Lower lobe of right lung (tissue), 2 donors: ENCODE results near the gene UAP1L1. TPM values are rescaled to one million over a fixed set of nuclear protein-coding genes. Genes with fewer than 3 reads are reported as not detected.

Source experiments
- ATAC-seq, 2 donors: fragments of 200-7000 bp; cut with Tn5 transposase; one replicate each; pipeline ENCODE4 v1.9.1; 2020 to 2022; ENCODE audit warnings: mild to moderate bottlenecking in 2 of 2, moderate library complexity in 2 of 2
- DNase-seq: peaks from one replicate; pipeline ENCODE4 v3.0.0-alpha.2; 2020
- H3K27ac ChIP-seq: fragments of 200-600 bp; one replicate; pipeline ENCODE4 v1.8.0; 2022
- H3K27me3 ChIP-seq: fragments of 200-600 bp; one replicate; pipeline ENCODE4 v1.8.0; 2022; ENCODE audit warnings: low read depth
- H3K36me3 ChIP-seq: fragments of 200-600 bp; one replicate; pipeline ENCODE4 v1.8.0; 2022; ENCODE audit warnings: mild to moderate bottlenecking
- H3K4me1 ChIP-seq: fragments of 200-600 bp; one replicate; pipeline ENCODE4 v1.8.0; 2022
- H3K4me3 ChIP-seq: fragments of 200-600 bp; one replicate; pipeline ENCODE4 v1.8.0; 2022; ENCODE audit warnings: mild to moderate bottlenecking
- H3K9me3 ChIP-seq: fragments of 200-600 bp; one replicate; pipeline ENCODE4 v1.8.0; 2022
- intact Hi-C: fragments of 100-400 bp; cut with DNase I; formaldehyde crosslinking; loops from one replicate; pipeline ENCODE4 v1.11.0; 2022
- long read RNA-seq: library from polyadenylated mRNA; unstranded; transcript quantifications from one replicate; pipeline ENCODE4 v2.0.0, GENCODE V29; 2021
- total RNA-seq: library from RNA; stranded (reverse); fragmentation: NEBNext Ultra II Directional; extraction: Animal tissue kit (Norgen Biotek cat#: 25700); gene quantifications from one replicate; pipeline ENCODE4 v1.2.1, GENCODE V29; 2021
- TF ChIP-seq, protein P1 (sequence below): fragments of 200-600 bp; IDR thresholded peaks from one replicate; pipeline ENCODE4 v1.8.0; 2022; ENCODE audit warnings: antibody characterized with exemption, mild to moderate bottlenecking
- donor health status: DM: no; HTN: yes; CAD: no; lungs with severe emphysema.

UAP1L1 gene, protein sequence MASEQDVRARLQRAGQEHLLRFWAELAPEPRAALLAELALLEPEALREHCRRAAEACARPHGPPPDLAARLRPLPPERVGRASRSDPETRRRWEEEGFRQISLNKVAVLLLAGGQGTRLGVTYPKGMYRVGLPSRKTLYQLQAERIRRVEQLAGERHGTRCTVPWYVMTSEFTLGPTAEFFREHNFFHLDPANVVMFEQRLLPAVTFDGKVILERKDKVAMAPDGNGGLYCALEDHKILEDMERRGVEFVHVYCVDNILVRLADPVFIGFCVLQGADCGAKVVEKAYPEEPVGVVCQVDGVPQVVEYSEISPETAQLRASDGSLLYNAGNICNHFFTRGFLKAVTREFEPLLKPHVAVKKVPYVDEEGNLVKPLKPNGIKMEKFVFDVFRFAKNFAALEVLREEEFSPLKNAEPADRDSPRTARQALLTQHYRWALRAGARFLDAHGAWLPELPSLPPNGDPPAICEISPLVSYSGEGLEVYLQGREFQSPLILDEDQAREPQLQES
- 29.7 TPM for total RNA-seq
- long read RNA-seq, transcript UAP1L1-202 (9 exons, 3,365 nt), result major isoform, 12 of 46 reads
- long read RNA-seq, partial matches to known transcripts, result 12 of 46 reads
- long read RNA-seq, other reads (novel, unspliced or antisense), result 20 of 46 reads

DNA sequence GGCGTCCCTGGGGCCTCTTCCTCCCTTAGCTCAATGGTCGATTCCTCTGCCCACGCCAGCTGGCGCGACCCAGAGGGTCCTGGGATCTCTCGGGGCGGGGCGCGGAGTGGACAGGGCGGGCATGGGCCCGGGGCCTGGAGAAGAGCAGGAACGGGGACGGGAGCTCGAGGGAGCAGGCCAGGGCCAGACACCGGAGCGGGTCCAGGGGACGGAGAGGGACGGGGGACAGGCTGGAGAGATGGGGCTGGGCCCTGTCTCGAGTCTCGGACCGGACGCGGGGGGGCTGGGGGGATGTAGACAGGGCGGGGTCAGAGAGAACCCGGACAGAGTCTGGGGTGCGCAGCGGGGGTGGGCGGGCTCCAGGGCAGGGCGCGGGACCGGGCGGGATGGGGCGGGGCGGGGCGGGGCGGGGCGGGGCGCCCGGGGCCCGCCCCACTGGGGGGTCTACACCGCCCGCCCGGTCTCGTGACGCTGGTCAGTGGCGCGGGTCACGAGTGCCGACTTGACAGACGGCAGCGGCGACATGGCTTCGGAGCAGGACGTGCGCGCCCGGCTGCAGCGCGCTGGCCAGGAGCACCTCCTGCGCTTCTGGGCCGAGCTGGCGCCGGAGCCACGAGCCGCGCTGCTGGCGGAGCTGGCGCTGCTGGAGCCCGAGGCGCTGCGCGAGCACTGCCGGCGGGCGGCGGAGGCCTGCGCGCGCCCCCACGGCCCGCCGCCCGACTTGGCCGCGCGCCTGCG lies at the start of gene UAP1L1:
UAP1L1 (plus strand) TSS at position 508 of the 738 bp plus-strand sequence; CDS start at position 524, 16 bp downstream.
- peak within 1 kb of the TSS; percentile 78 for H3K27ac ChIP-seq
- H3K27me3 ChIP-seq, result no peaks in the 10 kb centered on the region
- H3K9me3 ChIP-seq, result no peaks in the 10 kb centered on the region
- H3K4me1 ChIP-seq, result peaks cover 15% of the 10 kb centered on the region
- peak; percentile 74 to 79 for ATAC-seq
- H3K4me3 ChIP-seq, result peak within 1 kb of the TSS; percentile 76
- intact Hi-C loops, result no loop called here
- DNase-seq, result peak; percentile 92
- TF ChIP-seq, protein P1, sequence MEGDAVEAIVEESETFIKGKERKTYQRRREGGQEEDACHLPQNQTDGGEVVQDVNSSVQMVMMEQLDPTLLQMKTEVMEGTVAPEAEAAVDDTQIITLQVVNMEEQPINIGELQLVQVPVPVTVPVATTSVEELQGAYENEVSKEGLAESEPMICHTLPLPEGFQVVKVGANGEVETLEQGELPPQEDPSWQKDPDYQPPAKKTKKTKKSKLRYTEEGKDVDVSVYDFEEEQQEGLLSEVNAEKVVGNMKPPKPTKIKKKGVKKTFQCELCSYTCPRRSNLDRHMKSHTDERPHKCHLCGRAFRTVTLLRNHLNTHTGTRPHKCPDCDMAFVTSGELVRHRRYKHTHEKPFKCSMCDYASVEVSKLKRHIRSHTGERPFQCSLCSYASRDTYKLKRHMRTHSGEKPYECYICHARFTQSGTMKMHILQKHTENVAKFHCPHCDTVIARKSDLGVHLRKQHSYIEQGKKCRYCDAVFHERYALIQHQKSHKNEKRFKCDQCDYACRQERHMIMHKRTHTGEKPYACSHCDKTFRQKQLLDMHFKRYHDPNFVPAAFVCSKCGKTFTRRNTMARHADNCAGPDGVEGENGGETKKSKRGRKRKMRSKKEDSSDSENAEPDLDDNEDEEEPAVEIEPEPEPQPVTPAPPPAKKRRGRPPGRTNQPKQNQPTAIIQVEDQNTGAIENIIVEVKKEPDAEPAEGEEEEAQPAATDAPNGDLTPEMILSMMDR, result no peak
- H3K36me3 ChIP-seq, result peaks cover 38% of the 10 kb centered on the region

DNA sequence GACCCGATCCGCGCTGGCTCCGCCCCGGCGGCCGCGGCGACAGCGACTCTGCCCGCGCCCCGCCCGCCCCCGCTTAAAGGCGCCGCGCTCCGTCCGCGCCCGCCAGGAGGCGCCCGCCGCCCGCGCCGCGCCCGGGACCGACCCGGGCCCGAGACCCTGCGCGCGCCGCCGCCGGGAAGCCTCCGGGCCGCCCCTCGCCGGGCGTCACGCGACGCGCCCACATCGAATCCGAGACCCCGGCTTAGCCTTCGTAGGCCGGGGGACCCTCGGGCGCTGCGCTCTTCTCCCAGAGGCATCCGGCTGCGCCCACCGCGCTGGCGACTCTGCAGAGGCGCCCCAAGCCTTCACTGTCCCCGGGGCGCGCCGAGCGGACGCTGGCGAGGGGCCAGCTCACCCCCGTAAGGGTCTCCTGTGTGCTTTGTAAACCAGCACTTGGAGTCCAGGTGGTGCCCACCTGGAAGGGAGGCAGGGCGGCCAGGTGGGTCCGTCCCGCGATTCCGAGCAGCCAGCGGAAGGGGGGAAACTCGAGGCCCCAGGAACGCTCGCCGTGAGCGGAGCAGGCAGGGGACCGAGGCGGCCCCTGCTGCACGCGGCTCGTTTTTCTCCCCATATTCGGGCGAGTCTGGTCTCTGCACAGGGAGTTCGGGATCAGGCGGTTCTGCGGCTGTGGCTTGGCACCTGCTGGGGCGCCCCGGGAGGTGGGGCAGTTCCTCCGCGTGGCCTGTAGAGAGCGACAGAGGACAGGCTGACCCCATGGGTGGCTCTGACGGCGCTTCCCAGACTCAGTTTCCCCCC lies 48.9 kb upstream of the UAP1L1 start:
- Histone ChIP-seq H3K36me3 (no peaks in the 10 kb centered on the region), H3K4me3 (peak overlapping the region; percentile 68), H3K9me3 (no peaks in the 10 kb centered on the region), H3K27me3 (no peaks in the 10 kb centered on the region), H3K4me1 (peaks cover 62% of the 10 kb centered on the region), H3K27ac (peak overlapping the region; percentile 44)
- peak; percentile 55 to 68 for ATAC-seq
- intact Hi-C loops, result no loop called here
- TF ChIP-seq, protein P1, result peak; percentile 7
- peak; percentile 82 for DNase-seq

DNA sequence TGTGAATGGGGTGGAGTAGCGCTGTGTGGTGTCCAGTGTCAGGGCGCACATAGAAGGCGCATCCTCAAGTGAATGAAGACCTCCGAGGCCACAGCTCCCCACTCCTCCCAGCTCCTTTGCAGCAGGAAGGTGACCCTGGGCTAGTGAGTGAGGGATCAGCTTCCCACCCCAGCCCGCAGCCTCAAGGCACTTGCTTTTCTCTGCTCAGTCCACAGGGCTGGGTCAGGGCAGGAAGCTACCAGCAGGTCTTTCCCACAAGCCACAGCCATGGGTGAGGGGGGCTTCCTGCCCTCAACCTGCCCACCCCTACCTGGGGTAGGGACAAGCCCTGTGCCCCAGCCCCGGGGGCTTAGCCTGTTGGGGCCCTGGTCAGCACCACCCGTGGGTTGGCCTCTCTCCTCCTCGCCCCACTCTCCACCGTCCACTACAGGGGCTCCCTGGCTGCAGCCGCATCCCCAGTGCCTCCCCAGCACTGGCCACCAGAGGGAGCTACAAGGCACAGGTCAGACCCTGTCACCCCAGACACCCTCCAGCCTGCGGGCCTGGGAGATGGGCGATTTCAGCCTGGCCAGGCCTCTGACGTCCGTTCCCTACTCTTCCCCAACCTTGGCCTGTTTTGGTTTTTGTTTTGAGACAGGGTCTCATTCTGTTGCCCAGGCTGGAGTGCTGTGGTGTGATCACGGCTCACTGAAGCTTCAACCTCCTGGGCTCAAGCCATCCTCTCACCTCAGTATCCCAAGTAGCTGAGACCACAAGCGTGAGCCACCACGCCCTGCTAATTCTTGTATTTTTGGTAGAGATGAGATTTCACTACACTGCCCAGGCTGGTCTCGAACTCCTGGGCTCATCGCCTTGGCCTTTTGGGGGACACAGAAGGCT lies 48.0 kb upstream of the UAP1L1 start:
- H3K27me3 ChIP-seq, result no peaks in the 10 kb centered on the region
- ATAC-seq, result peak; percentile 81 to 84
- H3K27ac ChIP-seq, result peak overlapping the region; percentile 53
- no peaks in the 10 kb centered on the region for H3K9me3 ChIP-seq
- DNase-seq, result peak; percentile 85
- H3K4me1 ChIP-seq, result peaks cover 62% of the 10 kb centered on the region
- H3K36me3 ChIP-seq, result no peaks in the 10 kb centered on the region
- TF ChIP-seq, protein P1, result peak; percentile 95
- peak overlapping the region; percentile 68 for H3K4me3 ChIP-seq
- intact Hi-C loops, result no loop called here

DNA sequence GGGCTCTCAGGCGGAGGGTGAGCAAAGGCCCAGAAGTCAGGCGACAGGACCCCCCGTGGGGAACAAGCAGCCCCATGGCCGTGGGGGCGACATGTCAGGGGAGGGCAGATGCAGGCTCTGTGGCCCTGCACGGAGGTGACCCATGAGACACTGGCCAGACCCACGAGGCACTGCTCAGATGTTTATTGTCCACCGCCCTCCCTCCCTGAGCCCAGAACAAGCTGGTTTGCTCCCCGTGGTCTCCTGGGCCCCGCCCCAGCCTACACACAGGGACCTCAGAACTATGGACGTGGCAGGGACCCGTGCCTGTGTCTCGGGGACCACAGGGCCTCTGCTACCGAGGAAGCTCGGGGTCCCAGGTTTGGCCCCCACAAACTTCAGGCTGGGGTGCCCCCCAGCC lies 47.3 kb upstream of the UAP1L1 start:
- H3K27ac ChIP-seq, result peak overlapping the region; percentile 53
- H3K36me3 ChIP-seq, result no peaks in the 10 kb centered on the region
- no peaks in the 10 kb centered on the region for H3K27me3 ChIP-seq
- peak overlapping the region; percentile 68 for H3K4me3 ChIP-seq
- TF ChIP-seq, protein P1, result no peak
- no peaks in the 10 kb centered on the region for H3K9me3 ChIP-seq
- intact Hi-C loops, result no loop called here
- no peak for ATAC-seq
- no peak for DNase-seq
- H3K4me1 ChIP-seq, result peaks cover 70% of the 10 kb centered on the region
